HG03442 (cell line): ENCODE results near the gene MS4A10.
"Not testable (repeated sequence)": the region's sequence is repeated elsewhere in the genome, so short reads cannot be mapped to it uniquely, and the experiment has no call there.

Experiments
- ATAC-seq: cut with Tn5 transposase; IDR thresholded peaks from one replicate; pipeline ENCODE4 v1.9.1; 2021; ENCODE audit warnings: mild to moderate bottlenecking, moderate library complexity; ENCODE audit not compliant: unreplicated experiment

The MS4A10 gene

DNA sequence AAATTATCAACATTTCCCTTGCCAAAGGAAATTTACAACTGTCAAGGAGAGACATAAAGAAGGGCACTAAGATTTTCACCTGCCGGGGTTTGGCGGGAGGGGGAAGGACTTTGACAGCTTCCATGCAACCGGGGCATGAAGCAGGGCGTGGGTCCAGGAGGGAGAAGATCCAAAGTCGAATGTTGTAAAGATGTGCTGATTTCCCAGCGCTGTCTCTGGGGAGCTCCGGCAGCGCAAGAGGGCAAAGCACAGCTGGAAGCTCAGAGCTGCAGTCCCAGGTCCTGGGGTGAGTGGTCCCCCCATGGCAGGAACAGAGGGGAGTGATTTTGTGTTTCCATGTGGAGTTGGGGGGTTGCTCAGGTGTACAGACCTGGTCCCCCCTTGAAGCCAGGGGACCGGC is at the start of gene MS4A10:
TSS of gene MS4A10 (plus strand) at position 198 of the 400 bp plus-strand sequence. CDS start 5,003 bp downstream, outside the sequence.
- ATAC-seq, result no peak

GRCh38 chr11:60739114-60739513 is 46.0 kb upstream of the MS4A10 start:
- no peak for ATAC-seq

DNA sequence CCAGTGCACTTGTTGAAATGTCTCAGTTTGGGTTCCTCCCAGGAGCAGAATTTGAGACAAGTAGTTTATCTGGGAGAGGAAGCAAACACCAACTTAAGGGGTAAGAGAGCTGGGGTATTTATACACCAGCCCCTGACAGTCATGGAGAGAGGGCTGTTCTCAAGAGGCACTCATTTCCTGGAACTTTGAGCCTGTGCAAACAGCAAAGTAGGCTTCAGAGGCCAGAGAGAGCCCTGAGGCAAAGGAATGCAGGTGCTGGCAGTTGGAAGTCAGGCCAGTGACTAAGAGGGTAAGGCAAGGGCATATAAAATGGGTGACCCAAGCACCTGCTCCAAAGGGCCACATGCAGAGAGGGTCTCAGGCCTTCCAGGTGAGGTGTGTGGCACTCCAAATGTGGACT is 44.6 kb upstream of the MS4A10 start:
- no peak for ATAC-seq

- ATAC-seq, result no peak
These were observed 43.7 kb upstream of the MS4A10 start for GRCh38 chr11:60741421-60741820.

DNA sequence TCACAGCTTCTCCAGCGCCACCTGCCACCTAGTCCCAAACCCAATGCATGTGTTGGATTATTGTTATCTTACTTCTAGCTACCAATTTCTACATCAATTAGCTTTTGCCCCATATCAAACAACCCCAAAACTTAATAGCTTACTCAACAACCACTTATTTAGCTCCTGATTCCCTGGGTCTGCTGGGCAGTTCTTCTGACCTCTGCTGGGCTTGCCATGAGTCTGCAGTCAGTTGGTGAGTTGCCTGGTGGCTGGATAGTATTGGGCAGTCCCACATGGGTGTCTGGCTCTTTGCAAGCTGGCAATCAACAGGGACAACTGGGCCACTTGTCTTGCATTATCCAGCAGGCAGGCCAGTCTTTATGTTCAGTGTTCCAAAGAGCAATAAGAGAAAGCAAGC is 42.1 kb upstream of the MS4A10 start:
- ATAC-seq, result no peak

DNA sequence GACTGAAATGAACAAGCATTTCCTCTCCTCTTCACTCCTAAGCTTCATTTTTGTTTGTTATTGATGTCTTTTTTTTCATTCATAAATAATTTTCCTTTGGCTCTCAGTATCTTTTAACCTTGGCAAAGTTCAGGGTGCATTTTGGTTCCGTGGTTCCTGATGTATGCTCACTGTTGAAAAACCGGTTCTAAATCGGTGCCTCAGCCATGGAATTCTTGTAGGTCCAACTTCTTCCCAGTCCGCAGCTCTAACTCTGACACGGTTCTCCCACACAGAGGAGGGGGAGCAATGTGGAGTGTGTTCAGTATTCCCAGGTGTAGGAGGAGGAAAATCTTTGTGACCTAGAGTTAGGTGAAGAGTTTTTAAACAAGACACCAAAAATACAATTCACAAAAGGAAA is 41.0 kb upstream of the MS4A10 start:
- ATAC-seq, result no peak

DNA sequence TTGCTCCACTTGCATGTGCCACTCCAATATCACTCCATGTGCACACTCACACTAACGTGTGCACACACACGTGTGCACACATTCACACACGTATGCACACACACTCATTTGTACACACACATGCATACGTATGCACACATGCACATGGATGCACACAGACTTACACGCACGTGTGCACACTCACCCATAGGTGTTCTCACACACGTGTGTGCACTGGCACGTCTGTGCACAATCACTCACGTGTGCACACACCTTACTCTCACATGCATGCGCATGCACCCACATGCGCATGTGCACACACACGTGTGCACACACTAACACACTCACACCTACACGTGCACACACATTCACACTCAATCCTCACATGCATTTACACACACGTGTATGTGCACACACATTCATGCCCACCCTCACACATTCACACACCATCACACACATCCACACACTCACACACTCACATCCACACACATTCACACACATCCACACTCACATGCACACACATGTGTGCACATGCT is 37.7 kb upstream of the MS4A10 start:
- no peak for ATAC-seq

- no peak for ATAC-seq
These were observed 36.9 kb upstream of the MS4A10 start for GRCh38 chr11:60748225-60748624.

DNA sequence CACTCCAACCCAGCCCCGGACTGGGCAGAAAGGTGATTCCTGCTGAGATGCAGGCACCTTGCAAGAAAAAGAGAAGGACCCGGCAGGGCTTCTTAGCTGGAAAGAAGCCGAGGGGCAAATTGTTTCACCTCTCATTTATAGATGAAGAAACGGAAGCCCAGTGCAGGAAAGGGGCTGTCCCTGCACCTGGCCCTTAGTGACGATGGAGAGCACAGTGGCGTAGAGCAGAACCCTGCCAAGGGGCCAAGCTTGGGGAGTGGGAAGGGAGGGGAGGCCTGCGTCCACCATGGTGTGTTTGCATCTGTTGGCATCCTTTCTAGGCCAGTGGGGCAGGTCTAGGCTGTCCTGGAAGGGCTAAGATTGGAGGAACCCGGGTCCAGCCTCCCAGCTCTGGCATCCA is 36.3 kb upstream of the MS4A10 start:
- no peak for ATAC-seq

DNA sequence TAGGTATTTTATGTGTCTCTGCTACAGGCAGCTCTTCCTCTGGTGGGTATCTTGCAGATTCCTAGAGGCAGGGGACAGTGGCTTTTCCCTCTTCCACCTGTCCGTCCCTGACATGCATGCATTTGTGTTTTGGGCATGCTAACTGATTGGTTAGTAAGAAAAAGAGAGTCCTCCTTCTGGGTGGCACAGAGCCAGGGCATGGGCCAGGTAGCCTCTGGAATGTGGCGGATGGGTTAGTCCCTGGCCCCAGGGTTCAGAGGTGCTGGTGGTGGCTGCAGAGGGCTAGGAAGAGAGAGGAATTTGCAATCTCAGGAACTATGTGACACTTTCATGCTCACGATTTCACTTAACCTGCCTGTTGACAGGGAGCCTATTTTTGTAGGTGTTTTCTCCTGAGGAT is 34.2 kb upstream of the MS4A10 start:
- ATAC-seq, result no peak

DNA sequence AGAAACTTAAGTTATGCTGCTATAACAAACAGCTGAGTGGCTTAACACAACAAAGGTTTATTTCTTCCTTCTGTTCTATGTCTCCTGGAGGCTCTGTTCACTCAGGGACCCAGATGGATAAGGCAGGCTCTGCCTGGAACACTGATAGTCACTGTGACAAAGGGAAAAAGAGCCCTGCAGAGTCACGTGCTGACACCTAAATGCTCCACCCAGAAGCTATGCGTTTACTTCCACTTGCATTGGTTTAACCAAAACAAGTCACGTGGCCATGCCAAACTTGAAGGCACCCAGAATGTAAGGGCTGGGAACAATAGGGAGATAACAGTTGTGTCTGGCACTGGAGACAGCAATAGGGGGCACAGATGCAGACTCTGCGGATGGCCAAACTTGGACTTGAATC is 31.8 kb upstream of the MS4A10 start:
- no peak for ATAC-seq

- no peak for ATAC-seq
These were observed 30.2 kb upstream of the MS4A10 start for GRCh38 chr11:60754887-60755286.

GRCh38 chr11:60756307-60757032 is 28.7 kb upstream of the MS4A10 start, which contains the start of gene MS4A15:
Gene MS4A15, plus strand, starts transcription at chr11:60756867. Its CDS starts 6,867 bp downstream, at chr11:60763734.
- ATAC-seq, result no peak

- no peak for ATAC-seq
These were observed 27.8 kb upstream of the MS4A10 start for GRCh38 chr11:60757231-60757800.

- not testable (repeated sequence) for ATAC-seq
These were observed 26.5 kb upstream of the MS4A10 start for GRCh38 chr11:60758671-60759070.

GRCh38 chr11:60759438-60760225 is 25.5 kb upstream of the MS4A10 start:
- not testable (repeated sequence) for ATAC-seq

DNA sequence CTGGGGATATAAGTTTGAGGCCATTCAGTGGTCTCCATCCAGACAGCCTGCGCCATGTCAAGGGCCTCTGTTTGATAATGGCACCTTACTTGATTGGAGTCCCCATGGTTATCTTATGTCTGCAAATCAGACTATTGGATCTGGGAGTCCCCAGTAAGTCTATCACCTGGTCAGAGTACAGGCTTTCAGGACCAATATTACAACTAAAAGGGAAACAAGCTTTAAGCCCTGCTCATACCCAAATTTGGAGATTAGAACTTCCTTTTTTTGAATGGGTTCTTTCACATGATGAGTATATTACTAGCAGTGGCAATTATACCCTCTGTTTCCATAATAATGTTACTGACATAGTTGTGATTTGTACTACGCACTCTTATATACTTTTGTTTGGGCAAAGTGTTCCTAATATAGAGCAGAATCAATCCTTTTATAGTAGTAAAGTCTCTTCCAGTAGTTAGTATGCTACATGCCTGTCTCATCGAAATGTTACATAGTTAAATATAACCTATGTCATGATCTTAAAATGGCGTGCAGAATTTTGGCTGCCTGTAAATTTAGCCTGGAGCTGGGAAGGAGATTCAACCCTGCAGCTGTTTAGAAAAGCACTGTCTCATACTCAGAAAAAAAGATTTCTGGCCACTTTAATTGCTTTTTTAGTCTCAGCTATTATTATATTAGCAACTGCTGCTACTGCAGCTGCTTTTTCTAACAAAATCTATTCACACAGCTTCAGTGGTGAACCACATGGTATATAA is 23.5 kb upstream of the MS4A10 start:
- peak; percentile 22 for ATAC-seq

DNA sequence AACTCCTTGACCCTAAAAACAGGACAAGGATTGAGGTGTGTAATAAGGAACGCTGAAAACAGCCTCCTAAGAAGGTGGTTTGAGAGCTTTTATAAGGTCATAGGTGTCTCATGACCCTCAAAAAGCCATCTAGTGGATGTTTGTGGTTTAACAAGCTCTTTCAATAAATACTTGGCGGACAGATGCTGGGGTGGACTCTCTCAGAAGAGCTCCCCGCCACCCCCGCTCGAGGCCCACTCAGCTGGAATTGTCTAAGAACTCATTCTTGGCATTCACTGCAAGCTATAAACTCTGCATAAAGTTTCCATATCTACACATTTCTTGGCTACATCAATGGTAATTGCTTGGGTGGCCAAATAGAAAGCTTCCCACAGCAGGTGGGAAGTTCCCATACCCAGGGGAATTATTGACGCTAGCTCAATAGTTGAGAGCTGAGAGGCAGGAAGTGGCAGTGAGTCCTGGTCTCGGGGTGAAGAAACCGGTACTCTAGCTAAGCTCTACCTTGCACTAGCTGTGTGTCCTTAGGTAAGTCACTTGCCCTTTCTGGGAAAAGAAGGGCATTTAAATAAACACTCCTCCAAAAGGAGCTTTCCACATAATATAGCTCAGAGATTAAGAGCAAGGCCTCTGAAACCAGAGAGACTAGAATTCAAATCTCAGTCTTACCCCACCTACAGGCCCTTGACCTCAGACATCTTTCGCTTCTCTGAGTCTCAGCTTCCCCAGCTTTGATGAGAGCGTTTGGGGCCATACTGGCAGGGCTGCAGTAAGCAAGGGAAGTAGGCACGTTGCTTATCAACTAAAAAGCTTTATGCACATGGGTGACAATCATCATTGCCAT is 22.1 kb upstream of the MS4A10 start:
- ATAC-seq, result peak; percentile 59

GRCh38 chr11:60763692-60764369 is 21.3 kb upstream of the MS4A10 start:
- peak; percentile 31 for ATAC-seq
